ENCODE data around the gene AEBP1.
A peak's percentile ranks its signal among the peaks of the same experiment; 100 is the strongest.

AEBP1 gene

GRCh38 chr7:44059219-44060090 lies 44.7 kb upstream of the AEBP1 start:
- no peak for TF ChIP-seq CTCF (IDR thresholded peaks at IDR 0.05; ENCODE audit: control insufficient read depth, extremely low read depth, insufficient read depth)
- DNase-seq (ENCODE audit: low read depth) = no peak
- no peak overlapping the region for H3K4me3 ChIP-seq (ENCODE audit: low read depth, low read length)

GRCh38 chr7:44060091-44060947 lies 43.8 kb upstream of the AEBP1 start:
- H3K4me3 ChIP-seq (ENCODE audit: low read depth, low read length) = no peak overlapping the region
- no peak for DNase-seq (ENCODE audit: low read depth)
- no peak for TF ChIP-seq CTCF (IDR thresholded peaks at IDR 0.05; ENCODE audit: control insufficient read depth, extremely low read depth, insufficient read depth)

- DNase-seq (ENCODE audit: low read depth) = no peak
- H3K4me3 ChIP-seq (ENCODE audit: low read depth, low read length) = no peak overlapping the region
- TF ChIP-seq CTCF (IDR thresholded peaks at IDR 0.05; ENCODE audit: control insufficient read depth, extremely low read depth, insufficient read depth) = no peak
Measured at GRCh38 chr7:44060948-44061644, 43.0 kb upstream of the AEBP1 start.

- H3K4me3 ChIP-seq (ENCODE audit: low read depth, low read length) = no peak overlapping the region
- no peak for TF ChIP-seq CTCF (IDR thresholded peaks at IDR 0.05; ENCODE audit: control insufficient read depth, extremely low read depth, insufficient read depth)
- DNase-seq (ENCODE audit: low read depth) = no peak
Measured at GRCh38 chr7:44061645-44062179, 42.4 kb upstream of the AEBP1 start.

- no peak for TF ChIP-seq CTCF (IDR thresholded peaks at IDR 0.05; ENCODE audit: control insufficient read depth, extremely low read depth, insufficient read depth)
- DNase-seq (ENCODE audit: low read depth) = no peak
- H3K4me3 ChIP-seq (ENCODE audit: low read depth, low read length) = no peak overlapping the region
Measured at GRCh38 chr7:44062180-44062902, 41.8 kb upstream of the AEBP1 start.

GRCh38 chr7:44062903-44063295 lies 41.2 kb upstream of the AEBP1 start:
- TF ChIP-seq CTCF (IDR thresholded peaks at IDR 0.05; ENCODE audit: control insufficient read depth, extremely low read depth, insufficient read depth) = no peak
- peak; percentile 54 for DNase-seq (ENCODE audit: low read depth)
- no peak overlapping the region for H3K4me3 ChIP-seq (ENCODE audit: low read depth, low read length)

Data from LNCaP clone FGC (cell line).